ENCODE measurements around the gene SEMA3B. TPM values are rescaled to one million over a fixed set of nuclear protein-coding genes. Genes with fewer than 3 reads are reported as not detected.

SEMA3B gene
- total RNA-seq, 4 donors from 2014 or later = 1.7 to 3.1 (median 2.1) TPM

- Histone ChIP-seq H3K27me3 (no peaks in the 10 kb centered on the region), H3K4me3 (no peak overlapping the region), H3K36me3 (no peaks in the 10 kb centered on the region), H3K27ac (peak overlapping the region; percentile 71 to 90 (median 82)), H3K9me3 (no peaks in the 10 kb centered on the region), H3K4me1 (peaks cover 33 to 72% of the 10 kb centered on the region in 2 donors)
- in situ Hi-C loops (cut with MboI; ENCODE audit: low sequenced_read_pairs in 4 of 4) = no loop called here
- TF ChIP-seq POLR2A (IDR thresholded peaks at IDR 0.05) (no peak), CTCF (IDR thresholded peaks at IDR 0.05 in 4 of 5, conservative IDR thresholded peaks at IDR 0.05 in 1 of 5) (no peak)
- ATAC-seq (no peak), DNase-seq (no peak)
- intact Hi-C loops (cut with DNase I; ENCODE audit: low total_unique reads) = no loop called here
Measured at GRCh38 chr3:50266017-50266416, 2.9 kb upstream of the SEMA3B start.

- intact Hi-C loops (cut with DNase I; ENCODE audit: low total_unique reads) (no loop called here), in situ Hi-C loops (cut with MboI; ENCODE audit: low sequenced_read_pairs in 4 of 4) (no loop called here)
- H3K36me3 ChIP-seq = no peaks in the 10 kb centered on the region
- H3K4me3 ChIP-seq = peak overlapping the region; percentile 31 to 58 (median 52)
- H3K27ac ChIP-seq = peak overlapping the region; percentile 71 to 90 (median 82)
- no peaks in the 10 kb centered on the region for H3K9me3 ChIP-seq
- H3K27me3 ChIP-seq = no peaks in the 10 kb centered on the region
- ATAC-seq = peak in 1 of 2 donors; percentile 13
- peaks cover 29 to 64% of the 10 kb centered on the region in 2 donors for H3K4me1 ChIP-seq
- no peak for TF ChIP-seq POLR2A (IDR thresholded peaks at IDR 0.05)
- DNase-seq = no peak
Measured at GRCh38 chr3:50266836-50267235, 2.1 kb upstream of the SEMA3B start.

GRCh38 chr3:50267280-50267913, 1.6 kb upstream of the SEMA3B start:
- H3K4me1 ChIP-seq = peaks cover 29 to 64% of the 10 kb centered on the region in 2 donors
- DNase-seq (peak; percentile 49 to 69), ATAC-seq (peak; percentile 43 to 69)
- intact Hi-C loops (cut with DNase I; ENCODE audit: low total_unique reads) (no loop called here), in situ Hi-C loops (cut with MboI; ENCODE audit: low sequenced_read_pairs in 4 of 4) (no loop called here)
- peak overlapping the region; percentile 71 to 90 (median 82) for H3K27ac ChIP-seq
- TF ChIP-seq POLR2A (IDR thresholded peaks at IDR 0.05) (no peak), CTCF (IDR thresholded peaks at IDR 0.05 in 4 of 5, conservative IDR thresholded peaks at IDR 0.05 in 1 of 5) (peak in 1 of 5 experiments; percentile 22)
- no peaks in the 10 kb centered on the region for H3K9me3 ChIP-seq
- H3K36me3 ChIP-seq = no peaks in the 10 kb centered on the region
- no peaks in the 10 kb centered on the region for H3K27me3 ChIP-seq
- H3K4me3 ChIP-seq = peak overlapping the region; percentile 31 to 58 (median 52)

GRCh38 chr3:50268276-50268675, 671 bp upstream of the SEMA3B start:
- Histone ChIP-seq H3K4me3 (peak overlapping the region in 1 of 4 donors; percentile 58), H3K9me3 (no peaks in the 10 kb centered on the region), H3K27me3 (no peaks in the 10 kb centered on the region), H3K27ac (peak overlapping the region; percentile 71 to 90 (median 76)), H3K4me1 (peaks cover 32 to 67% of the 10 kb centered on the region in 2 donors), H3K36me3 (no peaks in the 10 kb centered on the region)
- no peak for ATAC-seq
- in situ Hi-C loops (cut with MboI; ENCODE audit: low sequenced_read_pairs in 4 of 4) (no loop called here), intact Hi-C loops (cut with DNase I; ENCODE audit: low total_unique reads) (no loop called here)
- TF ChIP-seq CTCF (IDR thresholded peaks at IDR 0.05 in 4 of 5, conservative IDR thresholded peaks at IDR 0.05 in 1 of 5) (no peak), POLR2A (IDR thresholded peaks at IDR 0.05) (no peak)
- no peak for DNase-seq

- H3K4me3 ChIP-seq = peak overlapping the region in 2 of 4 donors; percentile 4 to 11
- H3K9me3 ChIP-seq = no peaks in the 10 kb centered on the region
- no peak for ATAC-seq
- DNase-seq = no peak
- intact Hi-C loops (cut with DNase I; ENCODE audit: low total_unique reads) = no loop called here
- peak overlapping the region; percentile 69 to 90 (median 72) for H3K27ac ChIP-seq
- no peaks in the 10 kb centered on the region for H3K36me3 ChIP-seq
- no peak for TF ChIP-seq POLR2A (IDR thresholded peaks at IDR 0.05)
- in situ Hi-C loops (cut with MboI; ENCODE audit: low sequenced_read_pairs in 4 of 4) = no loop called here
- peaks cover 33 to 73% of the 10 kb centered on the region in 2 donors for H3K4me1 ChIP-seq
- H3K27me3 ChIP-seq = no peaks in the 10 kb centered on the region
Measured at GRCh38 chr3:50269460-50269859, 513 bp downstream of the SEMA3B start.
